GM18868 (cell line): ENCODE measurements around the gene TDRKH.

Source experiments
- ATAC-seq: cut with Tn5 transposase; IDR thresholded peaks from one replicate; pipeline ENCODE4 v1.9.1; 2021; ENCODE audit warnings: mild to moderate bottlenecking, moderate library complexity; ENCODE audit not compliant: unreplicated experiment

The TDRKH gene, protein sequence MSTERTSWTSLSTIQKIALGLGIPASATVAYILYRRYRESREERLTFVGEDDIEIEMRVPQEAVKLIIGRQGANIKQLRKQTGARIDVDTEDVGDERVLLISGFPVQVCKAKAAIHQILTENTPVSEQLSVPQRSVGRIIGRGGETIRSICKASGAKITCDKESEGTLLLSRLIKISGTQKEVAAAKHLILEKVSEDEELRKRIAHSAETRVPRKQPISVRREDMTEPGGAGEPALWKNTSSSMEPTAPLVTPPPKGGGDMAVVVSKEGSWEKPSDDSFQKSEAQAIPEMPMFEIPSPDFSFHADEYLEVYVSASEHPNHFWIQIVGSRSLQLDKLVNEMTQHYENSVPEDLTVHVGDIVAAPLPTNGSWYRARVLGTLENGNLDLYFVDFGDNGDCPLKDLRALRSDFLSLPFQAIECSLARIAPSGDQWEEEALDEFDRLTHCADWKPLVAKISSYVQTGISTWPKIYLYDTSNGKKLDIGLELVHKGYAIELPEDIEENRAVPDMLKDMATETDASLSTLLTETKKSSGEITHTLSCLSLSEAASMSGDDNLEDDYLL

DNA sequence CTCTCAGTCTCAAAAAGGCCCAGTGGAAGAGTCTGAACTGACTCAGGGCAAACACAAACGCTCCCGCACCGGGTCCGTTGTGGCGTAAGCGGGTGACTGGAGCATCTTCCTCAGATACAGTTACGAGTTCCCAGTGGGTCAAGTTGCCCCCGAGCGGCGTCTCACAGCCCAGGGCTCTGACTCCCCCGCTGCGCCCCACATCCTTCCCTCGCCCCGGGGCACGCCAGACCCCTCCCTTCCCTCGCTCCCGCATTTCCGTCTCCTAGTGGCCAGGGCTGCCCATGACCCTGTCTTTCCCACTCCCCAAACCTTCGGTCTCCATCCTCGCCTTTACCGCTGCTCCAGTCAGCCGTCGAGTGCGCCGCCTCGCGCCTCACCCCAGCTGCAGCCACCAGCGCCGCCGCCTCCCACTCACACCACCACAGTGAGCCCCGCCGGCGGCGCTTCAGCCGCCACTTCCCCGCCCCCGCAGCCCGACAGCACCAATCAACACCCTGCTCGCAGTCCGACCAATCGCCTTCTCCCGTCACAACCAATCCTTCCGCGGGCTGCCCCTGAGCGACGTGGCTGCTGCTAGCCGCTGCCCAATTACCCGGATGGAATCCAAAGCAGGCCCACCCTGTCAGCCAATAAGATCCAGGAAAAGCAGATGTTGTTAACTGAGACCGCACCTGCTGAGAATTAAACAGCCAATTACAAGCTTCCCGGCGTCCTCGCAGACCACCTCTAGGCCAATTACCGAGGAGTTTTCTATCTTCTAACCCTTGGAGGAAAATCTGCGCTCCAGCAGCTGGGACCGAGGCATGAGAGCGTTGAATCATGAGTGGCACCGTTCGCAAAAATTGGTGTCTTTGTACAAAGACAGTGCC, at the start of gene TDRKH:
TDRKH (minus strand) TSS at position 430 of the 869 bp plus-strand sequence. CDS start 7,478 bp downstream, outside the sequence.
- peak; percentile 98 for ATAC-seq

DNA sequence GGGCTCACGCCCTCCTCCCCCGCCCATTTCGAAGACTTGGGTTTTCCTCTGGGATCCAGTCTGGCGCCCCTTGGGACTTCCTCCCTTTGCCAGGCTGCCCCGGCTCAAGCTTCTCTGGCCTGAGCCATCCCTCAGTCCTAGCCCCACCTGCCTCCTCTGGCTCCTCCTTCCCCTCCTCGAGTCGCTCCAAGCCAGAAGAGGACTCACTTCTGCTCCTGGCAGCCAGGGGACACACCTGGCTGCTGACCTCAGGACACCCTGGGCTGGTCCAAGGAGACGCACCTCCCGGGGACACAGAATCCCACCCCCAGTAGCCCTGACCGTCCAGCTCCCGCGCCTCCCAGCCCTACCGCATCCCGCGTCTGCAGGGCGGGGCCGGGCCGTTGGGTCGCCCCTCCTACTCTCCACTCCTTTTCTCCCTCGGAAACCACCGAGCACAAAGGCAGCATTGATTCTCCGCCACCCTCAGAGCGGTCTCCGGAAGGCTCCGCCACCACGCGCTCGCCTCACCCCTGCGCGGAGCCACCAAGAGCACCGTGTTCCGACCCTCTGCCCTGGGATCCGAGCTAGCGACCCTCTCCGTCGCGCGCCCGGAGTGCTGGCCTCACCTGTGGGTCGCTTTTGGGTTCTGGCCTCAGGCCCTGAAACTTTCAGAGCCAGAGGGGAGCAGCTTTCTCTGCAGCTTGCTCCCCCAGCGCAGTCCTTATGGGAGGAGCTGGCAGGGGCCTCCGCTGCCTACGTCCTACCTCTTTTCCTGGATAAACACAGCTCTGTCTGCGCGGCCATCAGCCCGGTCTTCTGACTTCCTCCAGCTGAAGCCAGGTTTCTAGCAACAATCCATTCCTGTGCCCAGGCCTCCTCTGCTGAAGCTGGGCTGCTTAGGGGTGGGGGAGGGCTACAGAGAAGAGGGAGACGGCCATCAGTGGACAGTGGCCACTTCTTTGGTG, 49.4 kb upstream of the TDRKH start, which contains the start of gene C2CD4D:
C2CD4D (minus strand) TSS at position 364 of the 947 bp plus-strand sequence. CDS start 831 bp downstream, outside the sequence.
- ATAC-seq, result peak; percentile 67

DNA sequence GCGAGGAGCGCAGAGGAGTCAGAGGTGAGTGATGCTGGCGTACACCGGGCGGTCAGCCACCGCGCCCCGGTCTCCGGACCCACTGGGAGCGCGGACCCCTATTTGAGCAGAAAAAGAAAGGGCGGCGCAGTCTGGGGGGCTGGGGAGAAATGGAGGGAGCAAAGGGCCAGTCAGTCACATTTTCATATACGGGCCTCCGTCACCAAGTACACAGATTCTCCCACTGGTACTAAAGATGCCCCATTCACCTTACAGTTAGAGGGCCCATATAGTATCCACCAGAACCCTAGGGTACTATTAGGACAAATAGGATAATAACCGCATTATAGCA, 48.7 kb upstream of the TDRKH start:
- ATAC-seq, result no peak

DNA sequence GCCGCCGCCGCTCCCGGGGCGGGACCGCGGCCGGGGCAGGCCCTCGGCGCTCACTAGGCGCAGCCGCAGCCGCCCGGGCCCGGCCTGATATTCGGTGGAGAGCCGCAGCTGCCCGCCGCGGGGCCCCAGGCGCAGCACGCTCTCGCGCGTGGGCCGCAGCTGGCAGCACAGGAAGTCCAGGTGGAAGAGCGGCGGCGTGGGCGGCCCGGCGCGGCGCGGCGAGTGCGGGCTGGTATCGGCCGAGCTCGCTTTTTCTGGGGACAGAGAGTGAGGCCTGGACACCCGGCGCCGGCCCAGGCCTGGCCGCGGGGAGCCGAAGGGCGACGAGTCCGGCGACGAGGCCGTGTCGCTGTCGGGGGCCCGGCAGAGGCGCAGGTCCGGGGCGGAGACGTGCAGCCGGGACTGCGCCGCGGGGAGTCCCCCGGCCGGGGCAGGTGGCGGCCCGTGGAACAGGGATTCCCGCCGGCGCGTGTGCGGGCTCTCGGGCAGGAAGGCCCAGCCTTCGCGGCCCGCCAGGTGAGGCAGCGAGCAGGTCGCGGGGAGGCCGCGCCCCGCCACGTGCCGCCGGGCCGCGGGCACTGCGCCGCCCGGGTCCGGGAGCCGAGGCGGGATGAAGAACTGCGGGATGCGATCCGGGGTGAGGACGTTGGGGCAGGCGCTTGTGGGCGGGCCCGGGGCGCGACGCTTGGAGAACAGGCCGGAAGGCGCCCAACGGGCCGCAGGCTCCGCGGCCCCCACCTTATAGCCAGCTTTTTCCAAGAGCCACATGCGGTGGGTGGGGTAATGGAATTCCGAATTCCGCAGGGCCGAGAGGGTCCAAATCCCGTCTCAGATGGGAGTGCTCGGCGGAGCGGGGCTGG, 48.2 kb upstream of the TDRKH start:
- ATAC-seq, result no peak

DNA sequence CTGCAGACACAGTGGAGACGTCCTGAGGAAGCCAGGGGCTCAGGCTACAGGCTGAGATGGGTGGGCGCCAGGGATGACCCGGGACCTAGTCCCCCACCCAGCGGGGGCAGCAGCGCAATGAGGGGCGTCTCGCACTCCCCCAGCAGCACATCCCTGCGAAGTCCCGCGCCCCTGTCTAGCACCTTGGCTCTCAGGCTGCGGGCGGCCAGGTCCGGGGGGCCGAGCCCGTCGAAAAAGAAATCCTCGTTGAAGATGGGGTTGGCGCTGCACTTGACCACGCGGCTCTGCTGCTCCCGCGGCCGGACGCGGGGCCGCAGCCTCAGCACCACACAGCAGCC, 47.6 kb upstream of the TDRKH start:
- ATAC-seq, result no peak

DNA sequence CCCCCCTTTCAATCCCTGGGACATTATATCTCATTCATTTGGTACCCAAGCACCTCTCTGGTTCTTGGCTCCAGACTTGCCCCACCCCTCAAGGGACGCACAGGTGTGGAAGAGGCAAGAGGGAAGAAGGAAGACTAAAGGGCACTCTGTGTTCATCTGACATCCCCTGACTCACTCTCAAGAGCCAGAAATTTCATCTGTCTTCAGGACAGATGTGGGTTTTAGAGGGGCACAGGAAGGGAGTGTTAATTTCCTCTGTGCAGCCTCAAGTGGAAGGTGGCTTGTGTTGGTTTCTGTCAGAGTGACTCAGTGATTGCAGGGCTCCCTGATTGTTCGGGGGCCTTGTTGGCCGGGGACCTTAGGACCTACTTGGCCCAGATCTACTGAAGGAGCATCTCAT, 46.9 kb upstream of the TDRKH start:
- no peak for ATAC-seq

DNA sequence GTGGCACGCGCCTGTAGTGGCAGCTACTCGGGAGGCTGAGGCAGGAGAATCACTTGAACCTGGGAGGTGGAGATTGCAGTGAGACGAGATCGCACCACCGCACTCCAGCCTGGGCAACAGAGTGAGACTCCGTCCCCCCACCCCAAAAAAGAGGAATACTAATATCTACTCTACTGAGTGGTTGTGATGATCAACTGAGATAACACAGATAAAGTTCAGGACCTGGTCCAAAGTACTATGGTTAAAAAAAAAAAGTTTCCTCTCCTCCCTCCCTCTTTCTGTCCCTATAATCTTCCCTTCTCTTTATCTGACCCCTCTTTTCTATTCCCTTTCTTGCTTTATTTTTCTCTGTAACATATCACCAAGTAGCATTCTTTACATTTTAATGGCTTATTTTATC, 45.3 kb upstream of the TDRKH start:
- no peak for ATAC-seq

DNA sequence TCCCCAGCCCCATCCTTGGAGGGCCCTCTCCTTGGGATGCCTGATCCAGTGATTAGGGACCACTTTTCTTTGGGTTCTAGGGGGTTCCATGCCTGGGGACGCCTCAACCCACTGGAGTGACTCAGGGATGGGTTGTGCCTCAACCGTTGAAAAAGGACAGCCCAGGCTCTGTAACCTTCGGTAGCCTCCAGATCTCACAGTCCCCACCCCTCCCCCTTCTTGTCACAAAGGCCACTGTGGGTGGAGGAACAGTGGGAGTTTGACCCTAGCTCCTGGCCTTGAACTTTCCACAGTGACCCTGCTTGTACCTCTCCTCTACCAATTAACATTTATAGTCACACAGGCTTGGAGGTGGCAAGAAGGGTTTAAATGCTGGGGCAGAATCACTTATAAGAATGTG, 43.9 kb upstream of the TDRKH start:
- ATAC-seq, result no peak

DNA sequence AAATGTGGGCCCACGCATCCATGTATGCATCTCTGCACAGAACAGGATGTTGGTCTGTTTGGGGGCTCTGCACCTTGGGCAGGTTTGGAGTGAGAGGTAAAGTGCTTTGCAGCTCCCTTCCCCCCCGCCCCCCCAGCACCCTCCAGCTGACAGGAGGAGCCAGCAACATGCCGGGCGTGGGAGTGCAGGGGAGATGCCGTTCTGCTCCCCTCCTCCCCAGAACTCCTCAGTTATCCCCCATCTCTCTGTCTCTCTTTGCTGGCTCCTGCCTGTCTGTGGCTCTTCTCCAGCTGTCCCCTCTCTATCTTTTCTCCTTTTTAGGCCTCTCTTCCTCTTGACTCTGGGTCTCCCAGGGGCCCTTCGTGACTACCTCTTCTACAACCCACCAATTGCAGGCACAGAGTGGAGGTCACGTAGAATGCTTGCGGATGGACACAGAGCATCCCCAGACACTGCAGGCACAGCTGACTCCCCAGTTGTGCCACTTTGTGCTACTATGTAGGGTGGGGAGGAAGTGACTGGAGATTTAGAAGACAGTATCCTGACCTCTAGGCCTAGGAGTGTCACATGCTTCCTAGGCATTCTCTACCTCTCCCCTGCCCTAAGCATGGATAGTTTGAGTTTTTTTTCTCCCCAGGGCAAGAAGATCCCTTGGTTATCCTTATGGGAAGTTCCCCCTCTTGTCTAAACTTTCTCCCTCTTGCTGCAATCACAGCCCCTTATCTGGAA, 43.0 kb upstream of the TDRKH start:
- ATAC-seq, result no peak

DNA sequence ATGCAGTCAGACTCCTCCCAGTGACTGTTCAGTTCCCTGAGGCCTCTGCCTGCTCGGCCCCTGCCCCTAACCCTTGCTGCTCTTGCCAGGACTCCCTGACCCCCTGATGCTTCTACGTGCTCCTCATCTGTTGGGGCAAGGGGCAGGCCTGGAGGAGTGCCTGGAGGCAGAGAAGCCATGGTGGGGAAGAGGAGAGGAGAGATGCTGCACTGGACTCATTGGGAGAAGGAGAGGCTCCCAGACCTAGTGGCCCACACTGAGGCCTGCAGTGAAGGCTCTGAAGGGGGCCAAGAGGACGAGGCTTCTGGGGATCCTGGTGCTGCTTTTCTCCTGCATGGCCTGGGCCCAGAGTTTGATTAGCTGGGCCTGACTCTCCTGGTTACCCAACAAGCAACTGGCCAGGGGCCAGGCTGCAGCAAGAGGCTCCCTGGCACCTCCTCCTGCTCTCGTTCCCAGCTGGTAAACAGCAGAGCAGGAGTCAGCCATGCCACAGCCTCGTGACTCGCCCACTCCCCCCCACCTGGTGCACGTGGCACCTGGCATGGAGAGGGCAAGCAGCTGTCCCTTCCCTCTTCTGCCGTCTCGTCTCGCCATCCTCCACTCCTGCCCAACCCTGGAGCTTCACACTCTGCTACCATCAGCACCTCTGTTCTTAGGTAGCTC, 42.1 kb upstream of the TDRKH start:
- ATAC-seq, result no peak

DNA sequence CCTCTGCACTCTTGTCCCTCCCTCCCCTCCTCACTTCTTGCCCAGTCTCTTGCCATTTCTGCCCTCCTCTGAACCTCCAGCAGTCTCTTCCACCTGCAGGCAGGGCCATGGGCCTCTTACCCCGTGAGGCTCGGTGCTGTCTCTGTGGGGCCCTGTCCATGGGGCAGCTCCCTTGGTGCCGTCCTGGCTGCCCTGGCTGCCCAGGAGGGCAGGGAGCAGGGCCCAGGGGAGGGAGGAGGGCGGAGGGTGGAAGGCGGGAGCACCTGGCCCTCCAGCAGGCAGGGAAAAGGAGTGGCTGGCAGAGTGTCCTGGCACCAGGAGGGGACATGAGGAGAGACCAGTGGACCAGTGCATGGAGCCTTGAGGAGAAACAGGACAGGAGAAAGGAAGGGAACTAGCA, 41.3 kb upstream of the TDRKH start, which contains the start of gene RORC:
RORC (minus strand) TSS at position 198 of the 400 bp plus-strand sequence; CDS start at position 160, 38 bp downstream.
- ATAC-seq, result no peak

DNA sequence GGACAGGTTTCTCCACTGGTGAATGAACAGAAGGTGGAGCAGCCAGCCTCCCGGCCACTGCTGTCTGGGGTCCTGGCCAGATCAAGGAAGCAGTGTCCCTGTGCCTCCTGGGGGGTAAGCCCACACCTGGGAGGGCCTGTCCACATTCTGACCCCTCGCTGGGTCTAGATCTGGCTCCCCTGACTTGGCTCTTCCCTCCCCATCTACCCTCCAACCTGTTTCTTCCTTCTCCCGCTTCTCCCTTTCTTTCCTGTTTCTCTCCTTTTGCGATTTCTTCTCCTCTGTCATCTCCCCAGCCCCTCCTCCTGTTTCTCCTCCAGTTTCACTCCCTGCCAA, 40.9 kb upstream of the TDRKH start:
- no peak for ATAC-seq

DNA sequence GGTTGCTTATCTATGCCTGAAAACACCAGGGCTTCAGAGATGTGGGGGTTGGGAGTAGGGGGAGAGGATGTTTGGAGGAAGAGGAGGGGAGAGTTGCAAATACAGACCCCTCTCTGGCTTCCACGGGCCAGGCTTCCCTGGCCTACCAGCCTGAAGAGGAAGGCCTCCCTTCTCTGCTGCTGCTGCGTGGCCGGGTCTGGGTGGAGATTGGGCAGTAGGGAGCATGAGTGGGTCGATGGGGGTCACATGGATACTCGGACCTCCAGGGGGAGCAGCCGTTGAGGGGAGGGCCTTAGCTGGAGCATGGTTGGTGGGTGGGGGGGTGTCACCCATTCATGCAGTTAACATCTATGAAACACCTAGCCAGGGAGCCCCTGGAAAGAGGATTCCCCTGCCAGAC, 39.8 kb upstream of the TDRKH start:
- no peak for ATAC-seq

DNA sequence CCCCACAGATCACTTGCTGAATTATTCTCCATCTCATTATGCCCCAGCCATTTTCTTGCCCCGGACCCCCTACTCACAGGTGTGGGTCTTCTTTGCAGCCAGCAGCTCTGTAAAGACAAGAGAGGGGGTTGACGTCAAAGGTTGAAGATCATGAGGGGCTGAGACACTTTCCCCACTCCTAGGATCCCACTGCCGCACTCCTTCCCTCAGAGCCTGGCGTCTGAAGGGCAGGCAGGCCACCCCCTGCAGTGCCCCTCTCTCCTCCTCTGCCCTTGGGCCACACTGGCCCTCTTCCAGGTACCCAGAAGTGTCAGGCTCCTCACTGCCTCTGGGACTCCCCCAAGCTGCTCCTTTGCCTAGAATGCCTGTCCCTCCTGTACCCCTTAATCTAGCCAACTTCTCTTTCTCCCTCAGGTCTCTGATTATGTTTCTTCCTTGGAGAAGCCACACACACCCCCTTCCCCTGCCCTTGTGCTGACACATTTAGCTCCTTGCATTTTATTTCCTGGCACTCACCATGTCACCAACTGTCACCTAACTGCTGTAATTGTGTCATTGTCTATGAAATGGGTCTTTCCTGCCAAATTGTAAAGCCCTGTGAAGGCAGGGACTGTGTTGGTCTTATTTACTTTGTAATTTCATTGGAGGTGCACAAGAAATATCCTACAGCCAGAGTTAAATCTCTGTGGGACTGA, 39.2 kb upstream of the TDRKH start:
- no peak for ATAC-seq

DNA sequence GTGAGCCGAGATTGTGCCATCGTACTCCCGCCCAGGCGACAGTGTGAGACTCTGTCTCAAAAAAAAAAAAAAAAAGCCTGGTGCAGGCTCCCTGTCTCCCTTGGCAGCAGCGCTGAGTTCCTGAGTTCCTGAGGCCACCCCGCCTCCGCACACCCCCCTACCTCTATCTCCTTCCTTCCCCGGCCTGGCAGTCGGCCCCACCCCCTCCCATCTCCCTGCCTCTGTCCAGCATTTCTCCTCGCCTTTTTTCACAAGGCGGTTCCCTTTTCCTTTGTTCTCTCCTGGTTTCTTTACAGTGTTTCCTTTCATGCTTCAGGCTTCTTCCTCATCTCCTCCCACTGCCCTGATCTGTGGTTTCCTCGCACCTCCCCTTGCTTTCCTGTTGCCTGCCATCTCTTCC, 38.6 kb upstream of the TDRKH start:
- ATAC-seq, result no peak

DNA sequence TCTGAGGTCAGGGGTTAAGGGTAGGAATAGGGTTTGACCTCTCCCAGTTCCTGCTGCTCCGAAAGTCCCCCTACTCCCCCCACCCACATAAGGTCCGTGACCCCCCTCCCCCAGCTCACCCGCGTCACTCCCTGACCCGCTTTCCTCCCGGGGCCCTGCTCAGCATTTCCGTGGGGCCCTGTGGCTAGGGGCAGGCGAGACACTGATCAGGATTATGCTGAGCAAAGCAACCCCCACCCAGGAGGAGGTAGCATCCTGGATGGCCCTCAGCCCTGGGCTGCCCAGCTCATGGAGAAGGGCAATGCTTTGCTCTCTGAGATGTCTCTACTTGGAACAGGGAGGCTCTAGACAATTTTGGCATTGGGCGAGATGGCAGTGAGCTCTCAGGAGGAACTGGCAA, 37.6 kb upstream of the TDRKH start:
- no peak for ATAC-seq

DNA sequence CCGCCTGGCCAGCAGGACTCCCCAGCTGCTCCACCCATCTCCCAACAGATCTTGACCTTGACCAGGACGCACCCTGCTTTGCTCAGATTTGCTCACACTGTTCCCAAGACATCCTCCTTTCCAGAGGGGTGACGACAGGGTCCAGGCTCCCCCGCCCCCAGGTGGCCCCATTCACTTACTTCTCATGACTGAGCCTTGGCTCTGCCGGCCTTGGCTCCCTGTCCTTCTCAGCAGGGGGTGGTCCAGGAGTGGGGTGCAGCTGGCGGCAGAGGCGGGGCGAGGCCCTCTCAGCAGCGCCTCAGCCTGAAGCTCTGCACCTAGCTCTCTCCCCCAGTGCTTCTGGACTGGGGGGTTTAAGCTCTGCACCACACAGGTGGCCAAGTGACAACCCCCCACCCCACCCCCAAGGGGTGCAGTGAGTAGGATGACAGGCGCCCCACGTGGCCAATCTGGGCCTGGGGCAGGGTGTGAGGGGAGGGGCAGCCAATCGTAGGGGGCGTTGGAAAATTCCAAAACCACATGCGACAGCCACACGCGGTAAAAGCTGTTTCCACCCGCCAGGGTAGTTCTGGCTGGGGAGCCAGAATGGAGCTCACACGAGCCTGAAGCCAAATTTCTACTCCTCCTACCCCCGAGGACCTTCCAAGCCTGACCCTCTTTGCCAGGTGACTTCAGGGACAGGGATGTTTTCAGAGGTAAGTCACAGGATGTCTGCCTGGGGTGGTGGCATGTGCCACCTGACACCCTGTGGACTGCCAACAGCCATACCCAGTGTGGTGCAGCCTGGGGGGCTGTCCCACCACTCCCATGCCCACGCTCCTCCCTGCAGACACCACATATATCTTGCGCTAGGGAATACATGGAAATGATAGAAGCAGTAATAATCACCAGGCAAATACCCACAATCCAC, 35.7 kb upstream of the TDRKH start:
- ATAC-seq, result no peak
